HepG2 (cell line): ENCODE data around the gene DNAJC7.

Source experiments
- CHD2 ChIP-seq: IDR thresholded peaks from 2 replicates; pipeline ENCODE4 v1.6.1; 2011; ENCODE audit warnings: low read depth, low read length, improper control_type of control experiment
- CTCF ChIP-seq: sonication (generic); formaldehyde crosslinking; IDR thresholded peaks from 2 replicates; pipeline ENCODE4 v1.5.0; 2020; ENCODE audit warnings: mild to moderate bottlenecking, missing genetic modification reagents, moderate library complexity
- JUND ChIP-seq: sonication (generic); formaldehyde crosslinking; IDR thresholded peaks from 2 replicates; pipeline ENCODE4 v1.8.0; 2022; ENCODE audit warnings: mild to moderate bottlenecking, missing genetic modification reagents
- NFIC ChIP-seq: IDR thresholded peaks from 2 replicates; pipeline ENCODE4 v1.6.1; 2012; ENCODE audit warnings: mild to moderate bottlenecking, low read length, inconsistent platforms
- ZFP1 ChIP-seq: IDR thresholded peaks from 2 replicates; pipeline ENCODE4 v1.6.1; 2016

- TF ChIP-seq ZFP1 (CRISPR knock-in tag) (no peak), NFIC (no peak), CTCF (CRISPR knock-in tag) (no peak), JUND (CRISPR knock-in tag) (no peak), CHD2 (no peak)
These were observed 78.1 kb downstream of the DNAJC7 start for GRCh38 chr17:41939044-41939692.
